8988T (cell line): Measurements from ENCODE around the gene RNU6-1.
A peak's percentile ranks its signal among the peaks of the same experiment; 100 is the strongest.

Source experiments
- DNase-seq: peaks from one replicate; pipeline ENCODE4 v3.0.0; 2011

RNU6-1 gene

DNA sequence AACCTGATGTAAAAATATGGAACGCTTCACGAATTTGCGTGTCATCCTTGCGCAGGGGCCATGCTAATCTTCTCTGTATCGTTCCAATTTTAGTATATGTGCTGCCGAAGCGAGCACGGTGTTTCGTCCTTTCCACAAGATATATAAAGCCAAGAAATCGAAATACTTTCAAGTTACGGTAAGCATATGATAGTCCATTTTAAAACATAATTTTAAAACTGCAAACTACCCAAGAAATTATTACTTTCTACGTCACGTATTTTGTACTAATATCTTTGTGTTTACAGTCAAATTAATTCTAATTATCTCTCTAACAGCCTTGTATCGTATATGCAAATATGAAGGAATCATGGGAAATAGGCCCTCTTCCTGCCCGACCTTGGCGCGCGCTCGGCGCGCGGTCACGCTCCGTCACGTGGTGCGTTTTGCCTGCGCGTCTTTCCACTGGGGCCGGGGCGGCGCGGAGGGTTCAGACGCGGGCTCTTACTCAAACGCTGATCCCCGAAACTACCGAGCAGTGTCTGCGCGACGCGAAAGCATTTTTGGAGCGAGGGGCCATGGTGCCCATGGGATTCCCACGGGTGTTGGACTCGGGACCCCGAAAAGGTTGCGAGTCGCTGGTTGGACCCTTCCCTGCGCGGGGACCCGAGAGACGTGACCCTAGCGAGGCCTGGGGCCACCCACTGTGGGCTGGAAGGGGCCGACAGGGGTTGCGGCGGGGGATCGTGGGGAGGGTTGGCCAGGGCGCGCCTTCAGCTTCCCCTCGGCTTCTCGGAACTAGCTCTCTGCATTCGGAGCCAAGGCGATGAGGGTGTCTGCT lies at the start of gene RNU6-1:
TSS of gene RNU6-1 (minus strand) at position 117 of the 820 bp plus-strand sequence.
- no peak for DNase-seq

DNA sequence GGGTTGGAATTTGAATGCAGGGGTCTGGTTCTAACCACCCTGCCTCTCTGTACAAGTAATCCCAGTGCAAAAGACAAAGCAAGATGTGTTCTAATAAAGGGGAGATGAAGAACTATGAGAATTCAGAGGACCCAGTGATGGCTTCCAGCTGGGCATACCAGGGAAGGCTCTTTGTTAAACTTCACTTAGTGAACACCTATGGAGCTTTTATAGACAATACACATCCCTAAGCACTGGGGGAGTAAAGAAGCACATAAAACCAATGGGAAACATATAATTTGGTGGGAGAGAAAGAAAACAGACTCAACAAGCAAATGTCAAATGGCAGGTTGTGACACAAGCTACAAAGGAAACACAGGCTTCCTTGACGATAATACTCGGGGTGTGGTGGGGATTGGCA lies 47.9 kb upstream of the RNU6-1 start:
- no peak for DNase-seq

DNA sequence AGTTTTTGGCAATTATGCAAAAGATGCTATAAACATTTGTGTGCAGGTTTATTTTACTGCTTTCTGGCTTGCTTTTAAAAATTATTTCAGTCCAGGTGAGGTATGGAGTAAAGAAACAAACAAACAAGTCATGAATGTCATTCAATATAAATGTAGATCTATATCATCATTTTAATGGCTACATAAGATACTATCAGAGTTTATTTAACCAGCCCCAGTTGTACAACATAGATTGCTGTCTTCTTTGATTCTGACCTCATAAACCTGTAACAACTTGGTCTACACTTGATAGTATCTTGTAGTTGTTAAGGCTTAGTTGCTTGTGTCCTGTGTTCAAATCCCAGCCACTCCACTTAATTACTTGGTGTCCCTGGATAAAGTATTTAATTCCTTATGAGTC lies 46.0 kb upstream of the RNU6-1 start:
- no peak for DNase-seq

DNA sequence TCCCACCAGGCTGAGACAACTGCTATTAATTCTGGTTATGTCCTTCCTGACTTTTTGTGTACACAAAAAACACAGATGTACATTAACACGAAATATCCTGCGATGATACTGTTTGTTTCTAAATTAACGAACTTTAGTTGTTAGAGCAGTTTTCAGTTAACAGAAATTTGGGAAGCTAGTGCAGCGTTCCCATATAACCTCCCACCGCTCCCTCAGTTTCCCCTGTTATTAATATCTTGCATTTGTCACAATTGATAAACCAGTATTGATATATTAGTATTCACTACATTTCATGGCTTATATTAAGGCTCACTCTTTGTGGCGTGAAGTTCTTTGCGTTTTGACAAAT lies 45.3 kb upstream of the RNU6-1 start:
- DNase-seq, result no peak

DNA sequence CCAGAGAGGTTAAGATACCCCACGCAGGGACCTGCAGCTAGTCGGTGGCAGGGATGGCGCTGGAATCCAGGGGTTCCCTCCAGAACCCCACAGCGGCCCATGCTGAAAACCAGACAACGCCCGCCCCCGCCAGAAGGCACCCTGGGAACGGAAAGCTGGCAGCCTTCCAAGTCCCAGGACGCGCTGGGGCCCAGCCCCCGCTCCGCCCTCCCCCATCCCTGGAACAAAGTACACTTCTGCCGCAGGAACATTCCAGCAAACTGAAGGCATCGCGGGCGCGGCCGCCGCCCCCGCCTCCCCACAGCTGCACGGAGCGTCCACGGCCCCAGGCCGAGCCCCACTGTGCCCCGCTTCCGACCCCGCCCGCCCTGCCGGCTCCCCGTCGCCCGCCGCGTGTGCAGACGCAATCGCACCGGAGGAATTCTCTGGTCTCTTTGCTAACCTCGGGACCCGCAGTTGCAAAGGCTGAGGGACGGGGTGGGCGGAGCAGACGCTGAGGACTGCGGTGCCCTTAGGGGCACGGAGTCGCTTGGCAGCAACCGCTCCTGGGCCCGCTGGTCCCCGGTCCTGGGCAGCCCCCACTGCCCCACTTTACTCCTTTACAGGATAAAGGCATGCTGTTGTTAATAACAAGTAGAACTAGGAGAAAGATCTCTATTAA lies 44.8 kb upstream of the RNU6-1 start:
- peak; percentile 34 for DNase-seq

DNA sequence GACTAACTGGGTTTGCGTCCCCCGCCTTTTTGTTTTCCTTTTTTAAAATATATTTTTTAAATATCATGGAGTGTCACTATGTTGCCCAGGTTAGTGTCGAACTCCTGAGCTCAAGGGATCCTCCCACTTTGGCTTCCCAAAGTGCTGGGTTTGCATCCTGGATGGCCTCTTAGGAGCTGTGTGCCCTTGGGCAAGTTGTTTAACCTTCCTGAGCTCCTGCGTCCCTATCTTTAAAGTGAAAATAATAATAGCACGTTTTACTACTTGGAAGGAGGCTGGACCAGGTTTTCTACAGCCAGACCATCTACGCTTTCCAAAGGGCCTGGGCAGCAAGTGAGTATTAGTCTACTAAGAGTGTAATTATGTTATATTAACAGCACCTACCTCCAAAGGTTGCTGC lies 44.2 kb upstream of the RNU6-1 start:
- no peak for DNase-seq

DNA sequence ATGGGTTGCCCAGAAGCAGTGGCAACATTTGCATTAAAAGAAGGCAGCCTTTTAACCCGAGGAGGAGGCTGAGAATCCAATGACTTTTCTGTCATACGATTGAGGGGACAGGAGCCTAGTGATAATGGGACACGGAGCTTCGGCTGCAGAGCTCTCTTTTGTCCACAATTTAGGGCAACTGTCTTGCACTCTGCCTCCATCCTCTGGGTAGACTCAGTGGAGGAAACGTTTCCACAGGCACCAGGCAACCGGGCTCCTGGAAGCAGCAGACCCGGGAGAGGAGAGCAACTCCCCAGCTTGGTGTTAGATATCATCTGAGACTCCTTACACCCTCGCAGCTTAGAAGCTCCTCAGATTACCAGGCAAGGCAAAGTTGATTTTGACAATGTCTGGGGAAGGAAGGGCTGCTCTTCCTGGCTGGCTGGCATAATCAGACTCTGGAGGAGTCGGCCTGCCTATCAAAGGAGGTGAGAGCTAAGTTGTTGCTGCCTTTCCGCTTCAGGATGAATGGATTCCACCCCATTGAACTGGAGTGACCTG lies 43.5 kb upstream of the RNU6-1 start:
- DNase-seq, result no peak

DNA sequence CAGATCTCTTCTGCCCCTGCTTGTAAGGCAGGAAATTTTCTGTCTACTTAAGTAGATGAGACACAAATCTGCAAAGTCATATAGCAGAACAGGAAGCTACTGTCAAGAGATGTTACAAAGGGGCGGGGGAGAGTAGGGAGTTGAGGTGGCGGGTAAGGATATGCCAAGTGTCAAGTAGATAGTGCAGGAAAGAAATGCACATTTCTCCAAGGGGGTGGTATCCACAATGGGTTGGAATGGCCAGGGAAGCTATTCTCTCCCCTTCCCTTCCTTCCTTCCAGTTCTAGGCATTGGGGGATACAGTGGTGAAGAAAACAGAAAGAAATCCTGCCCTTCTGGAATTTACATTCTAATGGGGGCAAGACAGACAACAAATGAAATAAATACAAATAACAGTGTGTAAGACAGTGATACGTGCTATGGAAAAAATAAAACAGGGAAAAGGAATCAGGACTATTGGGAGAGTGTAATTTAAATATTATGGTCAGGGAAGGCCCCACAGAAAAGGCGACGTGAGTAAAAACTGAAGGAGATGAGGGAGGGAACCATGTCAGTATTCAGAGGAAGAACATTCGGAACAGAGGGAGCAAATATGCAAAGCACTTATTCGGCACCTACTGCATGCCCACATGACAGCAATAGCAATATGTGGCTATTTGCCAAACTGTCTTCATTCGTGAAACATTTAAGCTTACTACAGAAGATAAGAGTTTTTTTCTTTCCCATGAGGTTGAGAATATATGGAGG lies 42.8 kb upstream of the RNU6-1 start:
- no peak for DNase-seq

DNA sequence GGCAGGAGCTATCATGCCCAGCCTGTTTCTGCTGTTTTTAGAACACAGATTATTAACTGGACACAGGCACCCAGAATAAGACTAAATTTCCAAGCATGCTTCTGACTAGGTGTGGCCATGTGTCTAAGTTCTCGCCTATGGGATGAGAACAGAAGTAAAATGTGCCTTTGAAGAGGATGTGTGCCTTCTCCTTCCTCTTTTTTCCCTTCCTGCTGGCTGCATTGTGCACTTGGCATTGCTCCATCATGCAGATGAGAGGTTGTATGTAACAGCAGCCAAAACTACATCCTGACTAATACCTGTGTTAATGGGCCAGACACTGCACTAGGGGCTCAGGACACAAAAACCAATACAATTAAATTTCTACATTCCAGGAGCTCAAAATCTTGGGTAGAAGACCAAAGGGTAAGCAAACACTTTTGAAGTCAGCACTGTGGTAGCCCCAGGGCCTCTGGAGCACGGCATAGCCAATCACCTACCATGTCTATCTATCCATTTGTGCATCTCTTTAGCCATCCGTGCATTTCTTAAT lies 40.9 kb upstream of the RNU6-1 start:
- no peak for DNase-seq

DNA sequence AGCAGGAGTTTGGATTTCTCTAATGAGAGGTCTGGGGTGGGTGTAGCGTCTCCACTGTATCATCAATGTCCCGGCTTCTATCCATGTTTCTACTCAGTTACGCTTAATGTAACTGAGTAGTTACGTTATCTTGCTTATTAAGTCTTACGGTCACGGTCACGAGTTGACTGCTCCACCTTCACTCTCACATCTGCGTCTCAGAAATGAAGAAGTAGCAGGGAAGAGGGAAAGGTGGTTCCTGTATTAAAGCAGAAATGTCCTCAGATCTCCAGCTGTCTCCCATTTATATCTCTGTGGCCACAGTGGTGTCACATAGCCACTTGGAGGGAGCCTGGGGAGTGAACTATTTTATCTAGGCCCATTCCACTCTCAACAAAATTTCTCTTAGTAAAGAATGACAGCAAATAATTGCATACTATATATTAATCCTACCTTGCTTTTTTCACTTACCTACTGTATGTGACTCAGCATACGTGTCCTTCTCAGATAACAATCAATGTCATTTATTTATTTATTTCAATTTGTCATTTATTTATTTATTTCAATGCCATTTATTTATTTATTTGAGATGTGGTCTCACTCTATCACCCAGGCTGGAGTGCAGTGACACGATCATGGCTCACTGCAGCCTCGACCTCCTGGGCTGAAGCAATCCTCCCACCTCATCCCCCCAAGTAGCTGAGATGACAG lies 39.7 kb upstream of the RNU6-1 start:
- no peak for DNase-seq

DNA sequence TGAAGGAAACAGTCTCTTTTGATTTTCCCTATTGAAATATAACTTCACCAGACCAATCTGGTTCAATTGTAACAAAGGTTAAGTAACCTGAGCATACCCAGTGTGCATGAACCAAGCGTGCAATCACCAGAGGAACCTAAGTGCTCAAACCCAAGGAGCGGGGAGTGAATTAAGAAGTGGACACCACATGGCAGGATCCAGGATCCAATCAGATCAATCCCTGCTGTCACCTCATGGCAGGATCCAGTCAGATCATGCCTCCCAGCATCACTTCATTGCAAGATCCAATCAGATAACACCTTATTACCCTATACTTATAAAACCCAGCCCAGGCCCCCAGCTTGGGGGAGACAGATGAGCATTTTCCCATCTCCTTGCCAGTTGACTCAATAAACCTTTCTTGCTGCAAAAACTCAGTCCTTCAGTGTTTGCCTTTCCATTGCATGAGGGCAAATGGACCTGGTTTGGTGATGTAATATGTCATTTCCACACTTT lies 38.9 kb upstream of the RNU6-1 start:
- DNase-seq, result no peak

DNA sequence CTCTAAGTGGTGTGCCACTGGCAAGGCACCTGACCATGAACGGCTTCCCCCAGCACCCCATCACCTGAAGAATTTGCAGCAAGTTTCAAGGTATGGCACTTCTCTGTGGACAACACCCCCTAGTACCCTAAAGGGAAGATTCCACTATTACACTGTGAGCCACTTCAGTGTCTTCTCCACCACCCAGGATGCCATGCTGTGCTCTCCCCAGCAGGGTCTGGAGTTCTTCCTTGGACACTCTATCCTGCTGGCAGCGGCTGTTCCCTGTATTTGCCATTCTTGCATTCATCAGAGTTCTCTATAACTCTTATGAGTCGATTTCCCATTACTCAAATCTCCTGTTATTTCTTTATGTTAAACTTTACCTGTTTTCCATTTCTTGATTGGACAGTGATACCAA lies 33.9 kb upstream of the RNU6-1 start:
- no peak for DNase-seq

DNA sequence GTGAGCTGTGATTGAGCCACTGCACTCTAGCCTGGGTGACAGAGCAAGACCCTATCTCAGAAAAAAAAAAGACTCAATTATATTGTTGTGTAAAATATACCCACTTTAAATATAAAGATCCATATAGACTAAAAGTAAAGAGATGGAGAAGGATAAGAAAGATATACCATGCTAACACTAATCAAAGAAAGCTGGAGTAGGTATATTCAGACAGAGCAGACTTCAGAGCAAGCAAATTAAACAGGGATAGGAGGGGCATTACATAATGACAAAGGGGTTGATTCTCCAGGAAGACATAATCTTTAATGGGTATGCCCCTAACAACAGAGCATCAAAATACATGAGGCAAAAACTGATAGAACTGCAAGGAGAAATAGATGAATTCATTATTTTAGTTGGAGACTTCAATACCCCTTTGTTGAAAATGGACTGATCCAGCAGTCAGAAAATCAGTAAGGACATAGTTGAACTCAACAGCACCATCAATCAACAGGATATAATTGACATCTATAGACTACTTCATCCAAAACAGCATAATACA lies 31.1 kb upstream of the RNU6-1 start:
- DNase-seq, result no peak

DNA sequence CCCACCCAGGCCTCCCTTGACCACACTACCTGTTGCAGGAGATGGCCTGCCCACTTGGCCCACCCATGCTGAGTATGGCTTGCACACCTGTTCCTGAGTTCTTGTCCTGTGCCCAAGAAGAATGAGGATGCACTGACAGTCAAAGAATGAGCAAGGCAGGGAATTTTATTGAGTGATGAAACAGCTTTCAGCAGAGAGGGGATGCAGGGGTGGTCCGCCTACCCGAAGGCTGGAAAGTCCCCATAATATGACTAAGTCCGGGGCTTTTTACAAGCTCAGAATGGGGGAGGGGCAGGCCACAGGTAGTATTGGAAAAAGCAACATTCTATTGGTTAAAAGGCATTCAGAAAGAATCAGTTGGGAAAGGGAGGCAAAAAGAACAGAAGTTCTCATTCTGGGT lies 29.9 kb upstream of the RNU6-1 start:
- no peak for DNase-seq

DNA sequence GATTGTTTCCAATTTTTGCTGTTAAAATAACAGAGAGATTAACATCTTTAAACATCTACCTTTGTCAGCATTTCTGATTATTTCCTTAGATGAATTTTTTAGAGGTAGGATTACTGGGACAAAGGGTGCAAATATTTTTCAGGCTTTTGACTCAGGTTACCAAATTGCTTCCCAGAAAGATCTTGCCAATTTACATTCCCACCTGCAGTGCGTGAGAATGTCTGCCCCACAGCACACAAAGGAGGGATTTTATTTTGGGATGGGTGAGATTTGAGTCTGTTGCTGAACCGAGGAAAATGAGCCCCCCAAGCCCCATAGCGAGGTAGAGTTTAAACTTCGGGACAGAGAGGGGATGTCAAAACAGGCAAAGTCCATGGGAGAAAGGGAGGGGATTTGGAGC lies 25.9 kb upstream of the RNU6-1 start:
- DNase-seq, result no peak

DNA sequence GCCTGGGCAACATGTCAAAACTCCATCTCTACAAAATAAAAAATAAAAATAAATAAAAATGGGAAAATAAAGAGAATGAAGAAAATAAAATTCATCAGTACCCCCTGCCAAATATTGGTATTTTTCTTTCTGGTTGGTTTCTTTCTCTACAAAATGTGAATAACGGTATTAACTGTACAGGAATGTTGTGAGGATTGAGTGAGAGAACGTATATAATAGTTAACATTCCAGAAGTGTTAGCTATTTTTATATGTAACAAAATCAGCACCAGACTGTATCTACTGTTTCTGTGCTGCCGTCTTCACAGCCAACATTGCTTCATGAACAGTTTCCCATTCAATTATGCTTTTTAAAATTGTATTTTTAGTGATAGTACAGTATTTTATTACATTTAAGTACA lies 25.5 kb upstream of the RNU6-1 start:
- DNase-seq, result no peak

DNA sequence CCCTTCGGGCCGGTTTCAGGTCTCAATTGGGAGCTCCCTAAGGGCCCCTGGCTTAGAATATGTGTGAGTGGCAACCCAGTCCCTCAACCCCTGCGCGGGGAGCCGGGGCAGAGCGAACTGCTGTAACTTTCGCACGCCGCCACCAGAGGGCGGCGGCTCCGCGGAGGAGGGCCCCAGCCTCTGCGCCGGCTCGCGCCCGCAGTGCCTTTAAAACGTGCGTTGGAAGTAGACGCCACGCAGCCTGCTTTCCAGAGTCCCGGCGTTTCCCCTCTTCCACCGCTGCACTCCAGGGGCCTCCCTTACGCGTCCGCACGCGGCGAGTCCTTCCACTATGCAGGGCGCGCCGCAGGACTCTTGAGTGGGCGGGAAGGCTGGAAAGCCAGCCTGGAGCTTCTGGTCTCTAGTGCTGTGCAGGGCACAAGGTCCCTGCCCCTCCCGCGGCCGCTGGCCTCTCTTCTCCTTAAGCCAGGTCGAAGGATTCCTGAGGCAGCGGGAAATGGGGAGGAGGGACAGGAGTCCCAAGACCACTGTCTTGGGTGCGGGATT lies 23.7 kb upstream of the RNU6-1 start:
- peak; percentile 67 for DNase-seq

DNA sequence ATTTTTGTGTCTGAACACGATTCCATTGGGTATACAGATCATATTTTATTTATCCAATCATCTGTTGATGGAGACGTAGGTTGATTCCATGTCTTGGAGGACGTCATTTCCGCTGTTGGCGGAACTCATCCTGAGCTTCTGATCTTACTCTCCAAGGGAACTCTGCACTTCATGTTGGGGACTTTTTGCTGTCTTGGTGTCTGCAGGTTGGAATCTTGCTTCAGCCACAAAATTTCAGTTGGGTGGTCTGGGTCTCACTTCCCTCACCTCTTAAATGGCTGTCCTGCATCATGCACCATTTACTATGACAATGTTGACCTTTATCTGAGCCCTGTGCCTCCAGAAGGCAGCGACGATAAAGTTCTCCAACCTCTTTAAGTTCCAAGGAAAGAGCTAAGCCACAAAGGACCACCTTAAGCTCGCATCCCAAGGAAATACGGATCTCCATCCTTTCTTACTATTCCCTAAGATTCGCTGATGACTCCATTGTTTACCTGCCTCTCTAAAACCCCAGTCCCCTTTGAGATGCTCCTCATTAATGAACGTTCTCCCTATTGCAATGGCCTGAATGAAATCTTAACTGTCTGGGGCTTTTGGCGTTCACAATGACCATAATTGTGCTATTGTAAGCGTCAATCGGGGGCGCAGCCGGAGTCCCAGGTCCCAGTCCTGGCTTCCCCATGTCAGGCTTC lies 23.1 kb upstream of the RNU6-1 start:
- DNase-seq, result no peak

DNA sequence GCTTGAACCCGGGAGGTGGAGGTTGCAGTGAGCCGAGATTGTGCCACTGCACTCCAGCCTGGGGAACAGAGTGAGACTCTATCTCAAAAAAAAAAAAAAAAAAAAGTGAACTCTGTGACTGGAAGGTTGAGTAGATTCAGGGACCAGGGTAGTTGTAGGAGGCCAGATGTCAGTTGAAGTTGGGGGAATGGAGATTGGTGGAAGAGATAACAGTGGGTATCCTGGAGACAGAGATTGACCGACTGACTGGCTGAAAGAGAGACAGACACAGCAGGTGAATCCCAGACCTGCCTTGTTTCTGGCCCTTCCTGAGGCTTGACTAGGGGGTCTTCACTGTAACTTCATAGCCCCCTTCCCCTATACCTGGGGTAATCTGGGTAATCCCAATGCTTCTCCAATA lies 22.1 kb upstream of the RNU6-1 start:
- DNase-seq, result no peak

DNA sequence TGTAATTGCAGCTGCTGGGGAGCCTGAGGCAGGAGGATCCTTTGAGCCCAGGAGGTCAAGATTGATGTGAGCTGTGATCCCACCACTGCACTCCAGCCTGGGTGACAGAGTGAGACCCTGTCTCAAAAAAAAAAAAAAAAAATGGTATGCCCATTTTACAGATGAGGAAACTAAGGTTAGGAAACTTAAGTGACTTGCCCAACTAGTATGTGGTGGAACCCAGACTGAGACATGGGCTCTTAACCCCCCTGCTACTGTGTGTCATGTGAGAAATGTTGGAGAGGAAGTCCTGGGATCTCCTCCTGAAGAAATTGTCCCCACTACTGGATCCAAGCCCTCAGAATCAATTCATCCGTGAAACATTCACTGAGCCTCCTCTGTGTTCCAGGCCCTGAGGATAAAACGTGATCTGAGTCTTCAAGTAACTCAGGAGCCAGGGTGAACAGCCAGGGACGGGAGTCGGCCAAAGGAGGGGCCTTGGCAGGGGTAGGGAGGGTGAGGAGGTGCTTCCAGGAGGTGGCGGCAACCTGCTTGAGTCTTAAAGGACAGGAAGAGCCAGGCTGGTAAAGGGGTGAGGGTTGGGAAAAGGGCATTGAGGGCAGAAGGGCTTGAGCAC lies 19.6 kb upstream of the RNU6-1 start:
- DNase-seq, result no peak

DNA sequence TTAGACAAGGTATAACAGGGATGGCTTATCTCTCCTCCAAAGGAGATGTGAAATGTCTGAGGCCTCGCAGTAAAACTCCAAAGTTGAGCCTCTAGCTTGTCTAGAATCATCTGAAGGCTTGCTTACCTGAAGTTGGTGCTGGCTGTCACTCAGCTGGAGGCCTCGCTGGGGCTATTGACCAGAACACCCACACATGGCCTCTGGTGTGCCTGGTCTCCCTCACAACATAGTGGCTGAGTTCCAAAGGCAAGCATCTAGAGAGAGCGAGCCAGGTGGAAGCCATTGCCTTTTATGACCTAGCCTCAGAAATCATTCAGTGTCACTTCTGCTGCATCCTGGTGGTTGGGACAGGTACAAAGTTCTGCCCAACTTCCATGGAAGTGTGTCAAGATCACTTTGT lies 17.4 kb upstream of the RNU6-1 start:
- DNase-seq, result no peak
